Loucy (cell line): ENCODE measurements around the gene USP19.

Experiments
- EZH2phosphoT487 ChIP-seq: fragments of 200-600 bp; IDR thresholded peaks from 2 replicates; pipeline ENCODE4 v1.6.1; 2018; ENCODE audit warnings: antibody characterized with exemption, mild to moderate bottlenecking, moderate library complexity, borderline replicate concordance
- TF ChIP-seq, protein P1 (sequence below): fragments of 200-600 bp; sonication (generic); conservative IDR thresholded peaks from 2 replicates; pipeline ENCODE4 v1.5.1; 2014; ENCODE audit warnings: mild to moderate bottlenecking, antibody characterized with exemption, low read length

DNA sequence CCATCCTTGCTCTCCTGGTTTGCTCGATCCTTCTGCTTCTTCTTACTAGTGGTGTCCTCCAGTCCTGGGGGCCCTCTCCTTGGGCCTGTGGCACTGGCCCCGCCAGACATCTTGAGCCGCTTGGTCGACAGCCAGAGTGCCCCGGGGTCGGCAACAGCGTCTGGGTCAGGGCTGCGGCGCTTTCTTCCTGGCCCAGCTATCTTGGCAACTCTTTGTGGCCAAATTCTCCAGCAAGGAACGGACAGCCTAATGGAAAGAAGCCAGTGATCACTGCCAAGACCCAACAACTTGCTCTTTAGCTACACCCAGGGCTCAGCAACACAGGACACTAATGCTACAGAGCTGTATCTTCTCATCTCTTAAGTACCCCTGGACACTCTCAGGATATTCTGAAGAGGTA lies 1.6 kb downstream of the USP19 start:
- TF ChIP-seq, protein P1, sequence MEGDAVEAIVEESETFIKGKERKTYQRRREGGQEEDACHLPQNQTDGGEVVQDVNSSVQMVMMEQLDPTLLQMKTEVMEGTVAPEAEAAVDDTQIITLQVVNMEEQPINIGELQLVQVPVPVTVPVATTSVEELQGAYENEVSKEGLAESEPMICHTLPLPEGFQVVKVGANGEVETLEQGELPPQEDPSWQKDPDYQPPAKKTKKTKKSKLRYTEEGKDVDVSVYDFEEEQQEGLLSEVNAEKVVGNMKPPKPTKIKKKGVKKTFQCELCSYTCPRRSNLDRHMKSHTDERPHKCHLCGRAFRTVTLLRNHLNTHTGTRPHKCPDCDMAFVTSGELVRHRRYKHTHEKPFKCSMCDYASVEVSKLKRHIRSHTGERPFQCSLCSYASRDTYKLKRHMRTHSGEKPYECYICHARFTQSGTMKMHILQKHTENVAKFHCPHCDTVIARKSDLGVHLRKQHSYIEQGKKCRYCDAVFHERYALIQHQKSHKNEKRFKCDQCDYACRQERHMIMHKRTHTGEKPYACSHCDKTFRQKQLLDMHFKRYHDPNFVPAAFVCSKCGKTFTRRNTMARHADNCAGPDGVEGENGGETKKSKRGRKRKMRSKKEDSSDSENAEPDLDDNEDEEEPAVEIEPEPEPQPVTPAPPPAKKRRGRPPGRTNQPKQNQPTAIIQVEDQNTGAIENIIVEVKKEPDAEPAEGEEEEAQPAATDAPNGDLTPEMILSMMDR, result no peak
- no peak for TF ChIP-seq EZH2phosphoT487
